Occipital lobe (tissue), 2 donors: ENCODE results near the gene RPS21. TPM values are rescaled to one million over a fixed set of nuclear protein-coding genes. Genes with fewer than 3 reads are reported as not detected.
A peak's percentile ranks its signal among the peaks of the same experiment; 100 is the strongest.

ENCODE experiments used
- DNase-seq: peaks from one replicate; lab custom pipeline; 2025; lab: John Stamatoyannopoulos, UW
- total RNA-seq: library from RNA; depleted of rRNA; stranded (reverse); fragments of >200 nt; gene quantifications from one replicate; pipeline ENCODE4 v1.2.3, GENCODE V29; 2014

The RPS21 gene
- total RNA-seq, 1 donor from 2014 or later = 715 TPM

DNA sequence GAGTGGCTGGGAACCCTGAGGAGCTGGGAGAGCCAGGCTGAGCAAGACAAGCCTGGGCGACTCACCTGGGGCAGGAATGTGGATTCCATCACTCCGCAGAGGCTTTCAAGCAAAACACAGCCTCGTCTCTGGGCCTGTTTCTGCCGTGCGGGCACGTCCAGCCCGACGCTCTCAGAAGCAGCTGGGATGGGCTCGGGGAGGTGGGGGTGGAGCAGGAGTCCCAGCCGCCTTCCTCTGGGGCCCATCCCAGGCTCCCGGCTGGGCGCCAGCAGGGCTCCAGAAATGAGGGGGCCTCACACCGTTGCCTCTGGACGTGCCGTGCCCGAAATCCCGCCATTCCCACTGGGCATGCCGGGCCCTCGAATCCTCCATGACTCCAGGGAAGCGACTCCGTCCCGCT lies 8.7 kb upstream of the RPS21 start:
- no peak for DNase-seq

DNA sequence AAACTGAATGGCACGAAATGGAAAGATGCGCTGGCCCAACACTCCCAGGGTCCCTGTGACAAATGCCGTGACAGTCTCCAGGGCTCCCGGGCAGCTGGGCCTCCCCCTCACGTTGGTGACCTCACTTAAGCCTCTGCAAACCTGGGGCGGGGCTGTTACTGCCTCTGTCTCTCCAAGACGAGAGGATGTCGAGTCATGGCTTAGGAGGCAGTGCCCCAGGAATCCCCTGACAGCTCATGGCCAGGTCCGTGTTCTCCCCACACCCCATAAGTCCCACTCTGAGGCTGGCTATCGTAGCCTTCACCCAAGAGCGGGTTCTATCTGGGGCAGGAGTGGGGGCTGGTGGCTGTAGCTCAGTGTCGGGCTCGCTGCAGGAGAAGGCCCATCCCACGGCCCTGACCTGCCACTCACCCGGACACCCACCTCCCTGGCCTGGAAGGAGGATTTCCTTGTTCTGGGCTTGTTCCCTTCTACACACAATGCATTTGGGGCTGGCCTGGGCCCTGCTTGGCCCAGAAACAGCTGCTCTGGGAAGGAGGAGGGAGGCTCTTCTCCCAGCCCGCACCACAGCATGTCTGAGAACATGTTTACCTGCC lies 5.6 kb upstream of the RPS21 start:
- no peak for DNase-seq

DNA sequence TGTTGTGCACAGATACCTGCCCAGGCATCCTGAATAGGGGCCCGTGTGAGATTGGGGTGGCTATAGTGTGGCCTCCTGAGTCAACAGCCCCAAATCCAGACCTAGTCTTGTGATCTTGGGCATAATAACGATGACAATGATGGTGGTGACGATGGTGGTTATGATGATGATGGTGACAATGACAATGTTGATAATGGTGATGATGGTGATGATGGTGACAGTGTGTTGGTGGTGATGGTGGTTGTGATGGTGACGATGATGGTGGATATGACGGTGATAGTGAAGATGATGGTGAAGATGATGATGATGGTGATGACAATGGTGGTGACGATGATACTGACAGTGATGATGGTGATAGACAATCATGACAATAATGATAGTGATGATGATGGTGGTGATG lies 5.1 kb upstream of the RPS21 start:
- DNase-seq = no peak

DNA sequence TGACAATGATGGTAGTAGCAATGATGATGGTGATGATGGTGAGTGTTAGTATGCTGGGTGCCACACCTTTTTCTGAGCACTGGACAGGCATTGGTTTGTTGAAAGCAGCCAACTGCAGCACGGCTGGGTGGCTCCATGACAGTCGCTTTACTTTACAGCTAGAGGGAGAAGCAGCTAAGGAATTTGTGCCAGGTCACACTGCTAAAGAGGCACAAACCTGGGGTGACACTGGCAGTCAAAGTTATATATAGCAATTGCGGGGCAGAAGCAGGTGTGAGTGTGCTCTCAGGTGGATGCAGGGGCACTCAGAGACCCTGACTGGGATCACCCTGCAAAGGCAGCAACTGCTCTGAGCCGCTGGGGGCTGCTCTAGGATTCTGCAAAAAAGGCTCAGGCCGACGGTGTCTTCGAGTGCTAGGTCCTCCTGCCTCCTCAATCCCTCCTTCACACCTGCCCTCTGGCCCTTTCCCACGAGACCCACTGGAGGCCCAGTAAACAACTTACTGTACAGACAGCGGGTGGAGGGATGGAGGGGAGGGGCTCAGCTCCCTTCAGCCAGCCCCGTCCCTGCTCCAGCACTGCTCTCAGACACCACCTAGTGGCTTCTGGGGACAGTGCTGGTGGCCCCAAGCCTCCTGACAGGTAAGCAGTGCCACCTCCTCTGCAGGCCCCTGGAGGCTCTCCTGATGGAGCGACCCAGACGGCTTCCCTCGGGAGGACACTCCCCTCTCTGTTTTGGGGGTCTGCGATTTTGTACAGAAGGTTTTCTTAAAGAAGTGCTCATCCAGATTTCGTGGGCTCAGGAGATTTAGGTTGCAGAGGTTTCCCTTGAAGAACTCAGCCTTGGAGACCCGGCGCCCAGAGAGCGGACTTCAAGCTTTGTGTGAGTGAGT lies 4.4 kb upstream of the RPS21 start:
- peak; percentile 53 for DNase-seq

DNA sequence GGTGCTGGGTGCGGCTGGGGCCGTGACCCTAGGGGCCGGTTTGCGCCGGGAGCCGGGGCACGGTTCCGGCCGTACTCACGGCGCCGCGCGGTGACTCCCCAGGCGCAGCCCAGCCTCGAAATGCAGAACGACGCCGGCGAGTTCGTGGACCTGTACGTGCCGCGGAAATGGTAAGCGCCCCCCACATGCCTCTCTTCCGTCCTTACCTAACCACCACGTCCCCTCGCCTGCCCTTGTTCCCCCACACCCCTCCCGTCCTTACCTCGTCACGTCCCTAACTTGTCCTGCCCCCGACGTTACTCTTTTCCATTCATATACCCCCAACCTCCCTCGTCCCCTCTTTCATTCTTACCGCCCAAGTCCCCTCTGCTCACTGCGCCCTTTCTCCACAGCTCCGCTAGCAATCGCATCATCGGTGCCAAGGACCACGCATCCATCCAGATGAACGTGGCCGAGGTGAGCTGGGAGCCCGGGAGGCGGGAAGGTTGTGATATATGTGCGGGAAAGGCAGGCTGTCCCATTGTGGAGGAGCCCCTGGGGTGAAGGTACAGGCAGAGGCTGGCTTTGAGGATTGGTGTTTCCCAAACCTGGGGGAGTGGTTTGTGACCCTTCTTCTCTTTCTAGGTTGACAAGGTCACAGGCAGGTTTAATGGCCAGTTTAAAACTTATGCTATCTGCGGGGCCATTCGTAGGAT lies 463 bp downstream of the RPS21 start:
- DNase-seq = no peak

DNA sequence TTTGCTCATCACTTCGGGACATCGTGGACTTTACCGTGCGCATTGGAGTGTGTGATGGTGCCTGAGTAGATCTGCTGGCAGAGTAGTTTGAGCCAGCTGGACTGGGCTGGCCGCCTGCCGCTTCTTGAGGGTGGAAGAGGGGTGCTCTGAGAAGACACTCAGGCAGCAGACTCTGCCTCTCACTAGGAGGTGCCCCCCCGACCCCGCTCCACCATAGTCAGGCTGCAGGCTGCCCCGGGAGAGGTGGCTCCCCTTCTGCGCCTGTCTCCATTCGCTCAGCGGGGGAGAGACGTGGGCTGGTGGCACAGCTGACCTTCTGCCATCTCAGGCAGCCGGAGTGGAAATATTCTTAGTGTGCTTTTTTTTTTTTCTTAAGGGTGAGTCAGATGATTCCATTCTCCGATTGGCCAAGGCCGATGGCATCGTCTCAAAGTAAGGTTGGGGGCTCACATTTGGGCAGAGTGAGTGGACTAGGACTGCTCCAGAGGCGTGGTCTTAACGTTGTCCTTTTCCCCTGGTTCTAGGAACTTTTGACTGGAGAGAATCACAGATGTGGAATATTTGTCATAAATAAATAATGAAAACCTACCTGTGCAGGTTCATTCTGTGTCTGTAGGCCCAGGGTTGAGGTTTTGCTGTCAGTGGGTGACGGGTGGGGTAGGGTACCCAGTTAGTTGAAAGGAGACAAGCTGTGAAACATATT lies 1.2 kb downstream of the RPS21 start:
- DNase-seq = no peak

DNA sequence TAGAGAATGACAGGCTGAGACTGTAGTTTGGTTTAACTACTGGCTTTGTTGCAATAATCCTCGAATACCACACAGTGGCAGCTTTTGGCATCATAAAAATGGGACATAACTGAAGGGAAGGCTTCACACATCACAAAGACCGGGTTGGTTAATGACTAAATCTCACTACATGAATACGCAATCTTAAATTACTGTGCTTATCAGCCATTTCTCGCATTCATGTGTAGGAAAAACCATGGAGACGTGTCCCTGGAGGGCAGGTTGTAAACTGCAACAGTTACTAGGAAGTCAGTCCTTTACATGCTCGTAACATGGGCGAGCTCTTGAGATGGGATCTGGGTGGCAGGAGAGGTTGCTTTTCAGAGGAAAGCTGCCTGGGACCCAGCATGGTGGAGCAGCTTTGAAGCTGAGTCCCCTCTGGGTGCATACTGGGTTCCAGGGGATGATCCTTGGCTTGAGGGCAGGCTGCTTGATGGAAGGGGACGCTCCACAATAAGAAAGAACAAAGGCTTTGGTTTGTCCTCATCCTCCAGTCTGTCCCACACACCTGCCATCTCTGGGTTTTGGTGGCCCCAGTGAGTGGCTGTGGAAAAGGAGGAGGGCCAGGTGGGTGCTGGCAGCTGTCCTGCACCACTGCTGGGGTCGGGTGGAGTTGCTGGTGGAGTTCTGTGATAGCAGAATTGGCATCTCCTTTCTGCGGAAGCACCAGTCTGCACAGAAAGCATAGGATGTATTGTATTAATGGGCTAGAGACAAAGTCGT lies 2.1 kb downstream of the RPS21 start:
- no peak for DNase-seq

DNA sequence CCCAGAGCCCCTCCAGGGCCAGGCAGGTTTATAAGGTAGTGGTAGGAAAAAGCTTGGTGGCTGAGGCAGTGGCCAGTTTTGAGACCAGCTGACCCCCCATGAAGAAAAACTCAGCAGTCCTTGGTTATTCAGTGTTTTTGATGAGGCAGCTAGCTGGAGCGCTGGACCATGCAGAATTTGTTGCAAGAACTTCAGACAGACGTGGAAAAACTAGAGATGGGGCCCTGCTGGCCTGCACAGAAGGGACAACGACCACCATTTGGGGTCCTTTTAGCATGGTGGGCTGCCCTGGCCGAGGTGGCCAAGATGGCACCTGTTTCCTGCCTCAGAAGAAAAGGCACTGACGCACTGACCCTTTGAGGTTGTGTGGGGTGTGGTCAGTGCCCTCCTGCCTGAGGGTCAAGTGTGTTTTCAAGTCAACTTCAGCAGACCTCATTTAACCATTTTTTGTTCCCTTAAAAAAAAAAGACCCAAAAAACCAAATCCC lies 2.7 kb downstream of the RPS21 start:
- no peak for DNase-seq

DNA sequence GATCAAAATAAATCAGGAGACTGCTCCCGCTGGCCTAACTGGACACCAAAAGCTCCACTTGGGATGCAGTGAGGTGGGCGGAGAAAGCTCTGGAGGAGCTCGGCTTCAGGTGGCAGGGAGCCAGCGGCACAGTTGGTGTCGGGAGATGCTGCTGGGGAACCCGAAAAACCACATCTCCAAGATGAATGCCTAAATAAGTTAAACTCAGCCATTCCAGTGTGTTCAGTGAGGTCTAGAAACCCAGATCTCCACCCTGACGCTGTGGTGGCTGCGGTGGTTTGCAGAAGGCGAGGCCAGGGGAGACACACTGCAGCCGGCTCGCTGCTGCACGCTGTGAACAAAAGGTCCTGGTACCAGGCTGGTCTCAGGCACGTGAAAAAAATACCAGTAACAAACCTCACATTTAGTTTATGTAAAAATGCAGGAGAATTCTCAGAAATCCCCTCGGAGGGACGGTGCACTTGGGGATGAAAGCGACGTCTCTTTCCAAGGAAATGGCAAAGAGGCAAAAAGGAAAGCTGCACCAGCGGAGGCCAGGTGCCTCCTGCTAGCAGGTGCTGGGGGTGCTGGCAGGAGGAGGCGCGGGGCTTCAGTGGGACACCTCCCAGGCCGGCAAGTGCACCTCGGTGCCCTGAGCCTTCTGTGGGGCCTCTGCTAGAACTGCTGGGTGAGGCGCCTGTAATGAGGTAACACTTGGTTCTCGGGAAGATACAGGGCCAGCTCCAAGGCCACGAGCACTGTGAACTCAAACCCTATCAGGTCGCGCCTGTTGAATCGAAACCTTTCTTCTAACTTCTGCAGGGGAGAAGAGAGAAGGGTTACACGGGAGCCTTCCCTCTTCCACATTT lies 3.6 kb downstream of the RPS21 start:
- DNase-seq = peak; percentile 59

DNA sequence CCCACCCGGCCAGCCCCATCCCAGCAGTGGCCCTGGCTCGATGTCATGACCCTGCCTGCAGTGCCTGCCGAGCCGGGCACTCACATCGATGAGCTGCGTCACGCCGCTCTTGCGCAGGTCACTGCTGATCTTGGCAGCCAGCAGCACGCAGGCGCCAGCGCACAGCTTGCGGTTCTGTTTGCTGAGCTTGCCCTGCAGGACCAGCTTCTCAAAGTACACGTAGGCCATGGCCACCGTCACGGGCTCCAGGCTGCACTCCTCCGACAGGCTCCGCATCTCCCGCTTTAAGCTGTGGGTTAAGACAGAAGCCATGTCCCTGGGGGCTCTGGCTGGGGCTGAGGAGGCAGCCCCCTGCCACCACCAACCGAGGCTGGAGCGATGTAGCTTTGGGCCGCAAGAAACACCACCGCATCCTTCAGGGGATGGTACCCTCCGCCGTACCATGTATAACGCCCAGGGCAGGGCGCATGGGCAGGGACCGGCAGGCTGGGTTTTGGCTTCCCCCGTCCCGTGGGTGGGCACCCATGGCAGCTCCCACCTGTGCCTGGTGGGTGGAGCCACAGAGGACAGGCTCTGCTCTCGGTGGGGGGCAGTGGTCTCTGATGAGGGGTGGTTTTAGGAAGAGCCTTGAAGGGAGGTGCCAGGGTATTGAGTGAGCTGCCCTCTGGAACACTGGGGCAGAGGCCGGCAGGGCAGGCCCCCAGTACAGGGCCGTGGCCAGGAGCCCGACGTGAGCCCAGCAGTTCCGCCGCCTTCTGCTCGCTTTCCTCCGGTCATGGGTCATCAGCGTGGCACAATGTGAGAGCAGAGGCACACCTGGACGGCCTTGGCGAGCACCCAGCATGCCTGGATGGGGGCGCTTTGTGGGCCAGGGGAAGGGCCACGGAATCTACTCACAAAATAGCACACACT lies 4.5 kb downstream of the RPS21 start:
- DNase-seq = no peak

DNA sequence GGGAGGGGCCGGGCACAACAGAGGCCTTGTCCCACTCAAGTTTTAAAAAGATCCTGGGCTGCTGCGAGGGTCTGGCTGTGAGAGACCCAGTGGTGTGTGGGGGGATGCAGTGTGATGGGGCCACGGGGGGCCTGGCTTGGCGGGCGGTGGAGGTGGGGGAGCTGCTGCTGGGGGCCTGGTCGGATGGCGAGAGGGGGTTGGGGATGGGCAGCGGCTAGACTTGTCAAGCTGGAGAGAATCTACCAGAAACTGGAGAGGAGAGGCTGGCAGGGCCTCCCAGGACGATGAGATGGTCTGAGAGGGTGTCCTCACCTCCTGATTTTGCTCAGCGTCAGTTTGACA lies 5.1 kb downstream of the RPS21 start:
- no peak for DNase-seq

DNA sequence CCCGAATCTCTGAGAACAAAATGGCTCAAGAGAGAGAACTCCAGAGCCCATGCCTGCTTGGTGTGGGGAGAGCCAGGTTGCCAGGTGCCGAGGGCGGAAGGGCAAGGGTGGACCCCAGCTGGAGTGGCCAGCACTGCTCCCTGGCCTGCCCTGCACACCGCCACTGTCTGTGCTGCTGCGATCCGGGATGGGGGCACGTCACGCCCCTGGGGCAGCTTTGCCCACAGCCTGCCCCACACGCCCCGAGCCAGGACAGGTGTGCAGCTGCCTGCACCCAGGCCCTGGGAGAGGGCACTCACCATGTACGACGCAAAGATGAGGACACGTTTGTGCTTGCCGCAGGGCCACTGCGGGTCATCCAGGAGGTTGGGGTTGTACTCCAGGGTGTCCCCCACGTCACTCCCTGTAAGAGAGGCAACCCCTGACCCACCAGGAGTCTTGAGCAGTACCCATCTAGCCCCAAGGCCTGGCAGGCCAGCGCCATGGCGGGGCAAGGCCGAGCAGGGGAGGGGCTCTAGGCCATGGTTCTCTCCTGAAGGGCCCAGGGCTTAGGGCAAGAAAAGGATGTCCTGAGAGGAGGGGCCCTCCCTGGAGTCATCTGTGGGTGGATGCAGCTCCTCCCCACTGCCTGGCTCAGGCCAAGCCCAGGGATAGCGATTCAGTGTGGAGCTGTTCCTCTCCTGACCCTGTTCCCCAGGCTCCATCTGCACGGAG lies 5.9 kb downstream of the RPS21 start:
- DNase-seq = no peak

DNA sequence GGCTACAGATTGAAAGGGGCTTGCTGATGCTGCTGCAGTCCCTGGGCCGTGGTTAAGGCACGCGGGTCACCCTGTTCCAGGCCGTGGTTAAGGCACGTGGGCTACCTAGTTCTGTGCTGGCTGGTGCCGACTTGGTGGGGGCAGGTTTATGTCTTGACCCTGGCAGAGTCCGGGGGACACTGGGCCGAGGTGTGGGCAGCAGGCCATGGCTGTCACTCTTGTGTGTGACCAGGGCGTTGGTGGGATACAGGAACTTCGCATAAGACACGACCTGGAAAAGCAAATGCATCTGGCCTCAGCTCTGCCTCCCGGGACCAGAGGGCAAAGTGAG lies 6.4 kb downstream of the RPS21 start:
- no peak for DNase-seq

DNA sequence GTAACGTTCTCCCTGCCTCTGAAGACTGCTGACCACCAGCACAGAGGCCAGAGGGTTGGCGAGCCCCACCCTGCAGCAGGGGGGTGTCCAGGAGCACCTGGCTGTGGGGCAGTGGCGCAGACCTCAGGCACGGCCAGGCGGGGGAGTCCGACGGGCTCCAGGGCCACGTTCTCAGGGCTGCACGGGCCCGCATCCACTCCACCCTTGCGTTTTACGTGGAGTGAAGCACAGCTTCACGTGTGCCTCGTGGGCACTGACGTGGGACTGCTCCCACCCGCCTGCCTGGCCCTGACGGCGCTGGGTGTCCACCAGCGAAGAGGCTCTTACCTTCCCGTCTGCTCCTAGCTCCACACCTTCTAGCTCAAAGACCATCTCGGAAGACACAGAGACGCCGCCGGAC lies 6.9 kb downstream of the RPS21 start:
- no peak for DNase-seq

DNA sequence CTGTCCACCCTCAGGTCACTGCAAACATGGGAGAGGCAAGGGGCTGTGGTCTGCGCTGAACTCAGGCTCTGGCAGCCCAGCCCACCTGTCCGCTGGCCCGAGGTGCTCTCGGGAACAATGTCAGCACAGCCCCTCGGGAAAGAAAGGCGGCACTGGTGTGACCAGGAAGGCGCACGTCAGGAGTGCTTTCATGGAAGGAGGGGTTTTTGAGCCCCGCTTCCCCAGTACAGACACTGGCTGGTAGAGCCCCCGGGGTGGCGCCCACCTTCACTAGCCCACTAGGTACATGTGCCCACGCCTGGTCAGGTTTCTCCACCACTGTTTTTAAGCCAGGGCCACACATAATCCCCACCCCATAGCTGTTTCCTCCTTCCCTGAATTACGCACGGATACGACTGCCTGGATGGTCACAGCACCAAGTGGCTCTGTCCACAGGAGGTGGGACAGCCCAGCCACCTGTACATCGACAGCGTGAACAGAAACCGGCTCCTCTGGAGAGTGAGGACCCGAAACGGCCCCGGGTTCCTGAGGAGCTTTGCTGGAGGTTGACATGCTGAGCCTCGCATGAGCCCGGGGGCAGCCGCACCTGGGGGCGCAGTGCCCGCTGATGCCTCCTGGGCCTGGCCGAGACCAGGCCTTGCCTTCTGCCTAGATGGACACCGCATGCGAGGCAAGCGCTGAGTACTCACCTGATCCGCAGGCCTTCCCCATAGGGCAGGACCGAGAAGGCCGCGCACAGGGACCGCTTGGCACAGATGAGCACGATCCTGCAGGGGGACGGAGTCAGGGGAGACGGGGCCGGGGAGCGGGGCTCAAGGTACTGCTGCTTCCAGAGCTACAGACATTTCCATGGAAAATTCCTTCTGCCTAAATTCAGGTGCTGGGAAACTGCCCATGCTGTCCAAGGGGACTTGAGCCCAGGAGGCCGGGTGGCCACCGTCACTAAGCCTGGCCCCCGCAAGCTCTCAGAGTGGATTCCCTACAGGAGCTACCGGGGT lies 7.6 kb downstream of the RPS21 start:
- DNase-seq = no peak

DNA sequence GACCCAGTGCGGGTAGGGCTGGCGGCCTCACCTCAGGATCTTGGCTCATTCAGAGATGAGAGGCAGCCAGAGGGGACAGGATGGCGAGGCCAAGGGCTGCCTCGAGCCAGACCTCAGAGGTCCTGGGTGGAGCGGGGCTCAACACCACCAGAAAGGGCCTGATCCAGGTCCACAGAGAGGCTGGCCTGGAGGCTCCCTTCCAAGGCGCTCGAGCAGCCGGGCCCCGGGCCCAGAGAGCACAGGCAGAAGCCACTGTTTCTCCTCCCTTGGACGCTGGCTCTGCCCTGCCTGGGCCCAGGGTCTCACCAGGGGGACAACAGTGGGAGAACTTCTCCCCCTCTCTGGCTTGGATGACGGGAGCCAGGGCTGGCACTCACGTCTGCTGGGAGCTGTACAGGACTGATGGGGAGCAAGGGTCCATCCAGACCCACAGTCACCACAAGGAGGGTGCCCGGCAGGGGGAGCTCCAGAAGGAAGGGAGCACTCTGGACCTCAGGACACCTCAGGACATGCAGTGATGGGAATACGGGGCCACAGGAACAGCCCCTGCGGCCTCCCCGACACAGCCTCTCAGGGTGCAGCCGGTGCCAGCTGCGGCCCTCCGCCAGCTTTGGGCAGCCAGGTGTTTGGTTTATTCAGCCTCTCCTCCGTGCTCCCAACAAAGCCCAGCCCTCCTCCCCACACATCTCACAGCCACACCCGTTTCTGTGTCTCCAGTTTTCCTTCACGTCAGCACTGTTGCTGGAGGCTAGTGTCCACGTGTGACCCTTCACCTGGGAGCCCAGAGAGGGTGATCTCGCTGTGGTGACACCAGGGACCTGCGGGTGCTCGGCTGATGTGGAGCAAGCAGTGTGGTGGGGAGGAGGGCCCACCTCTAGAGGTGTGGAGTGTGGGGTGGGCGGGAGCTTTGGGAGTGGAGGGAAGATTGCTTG lies 8.7 kb downstream of the RPS21 start:
- no peak for DNase-seq
